NCI-H1048 (cell line): ENCODE results near the gene FCGR3A.
A peak's percentile ranks its signal among the peaks of the same experiment; 100 is the strongest.
"Not testable (repeated sequence)": the region's sequence is repeated elsewhere in the genome, so short reads cannot be mapped to it uniquely, and the experiment has no call there.

ENCODE experiments used
- DNase-seq: peaks from one replicate; lab custom pipeline; 2025; lab: John Stamatoyannopoulos, UW

The FCGR3A gene

GRCh38 chr1:161530158-161530557, 19.5 kb downstream of the FCGR3A start:
- peak; percentile 58 for DNase-seq

- not testable (repeated sequence) for DNase-seq
These were observed 20.0 kb downstream of the FCGR3A start for GRCh38 chr1:161529463-161530104.

- not testable (repeated sequence) for DNase-seq
These were observed 21.1 kb downstream of the FCGR3A start for GRCh38 chr1:161528550-161528949.

- not testable (repeated sequence) for DNase-seq
These were observed 23.7 kb downstream of the FCGR3A start for GRCh38 chr1:161525918-161526317.

- not testable (repeated sequence) for DNase-seq
These were observed 24.3 kb downstream of the FCGR3A start for GRCh38 chr1:161525321-161525720.

- DNase-seq: not testable (repeated sequence)
These were observed 24.8 kb downstream of the FCGR3A start for GRCh38 chr1:161524742-161525291.

- DNase-seq: not testable (repeated sequence)
These were observed 25.5 kb downstream of the FCGR3A start, which contains the start of gene HSPA6 for GRCh38 chr1:161523817-161524741. TSS of gene HSPA6 (plus strand) at chr1:161524540. CDS start at chr1:161524659, 119 bp downstream.

GRCh38 chr1:161523041-161523816, 26.4 kb downstream of the FCGR3A start:
- DNase-seq: not testable (repeated sequence)

- not testable (repeated sequence) for DNase-seq
These were observed 35.7 kb downstream of the FCGR3A start for GRCh38 chr1:161513953-161514352.

- not testable (repeated sequence) for DNase-seq
These were observed 36.2 kb downstream of the FCGR3A start for GRCh38 chr1:161513448-161513780.

- DNase-seq: not testable (repeated sequence)
These were observed 36.8 kb downstream of the FCGR3A start for GRCh38 chr1:161512636-161513447.

- no peak for DNase-seq
These were observed 37.9 kb downstream of the FCGR3A start for GRCh38 chr1:161511756-161512060.

GRCh38 chr1:161511018-161511755, 38.4 kb downstream of the FCGR3A start:
- DNase-seq: no peak

GRCh38 chr1:161510477-161510876, 39.1 kb downstream of the FCGR3A start:
- no peak for DNase-seq

- DNase-seq: no peak
These were observed 43.0 kb downstream of the FCGR3A start for GRCh38 chr1:161506336-161507223.

- no peak for DNase-seq
These were observed 43.9 kb downstream of the FCGR3A start for GRCh38 chr1:161505686-161506085.

GRCh38 chr1:161503394-161503748, 46.2 kb downstream of the FCGR3A start:
- DNase-seq: no peak

GRCh38 chr1:161502641-161503393, 46.8 kb downstream of the FCGR3A start:
- DNase-seq: no peak

- DNase-seq: no peak
These were observed 47.4 kb downstream of the FCGR3A start for GRCh38 chr1:161502181-161502580.
